ENCODE measurements around the gene FHOD3. TPM values are rescaled to one million over a fixed set of nuclear protein-coding genes. Genes with fewer than 3 reads are reported as not detected.

FHOD3 gene
- total and polyA plus RNA-seq, 2 of the 4 experiments (the other 2 are of a cell fraction): 14.6 to 16.0 TPM

GRCh38 chr18:36543030-36543429 lies 245.5 kb downstream of the FHOD3 start:
- H3K4ac ChIP-seq (ENCODE audit: low read depth, low read length): no peak overlapping the region
- BruUV-seq (replicated peaks): no TSS peak
- H2AK5ac ChIP-seq (ENCODE audit: low read depth, low read length): no peak overlapping the region
- H4K5ac ChIP-seq (ENCODE audit: low read depth, low read length): no peak overlapping the region
- no peak overlapping the region for H2BK20ac ChIP-seq (ENCODE audit: low read depth, low read length)
- H3K14ac ChIP-seq (replicated peaks; ENCODE audit: low read depth, low read length): no peak overlapping the region
- H3K79me1 ChIP-seq (ENCODE audit: low read depth in 1 of 2, low read length in 2 of 2): no peaks in the 10 kb centered on the region
- H3K9ac ChIP-seq (ENCODE audit: low read depth, low read length): no peak overlapping the region
- in situ Hi-C loops (cut with MboI; ENCODE audit: low sequenced_read_pairs) (no loop called here), dilution Hi-C loops (cut with HindIII; ENCODE audit: low sequenced_read_pairs, unreplicated experiment) (no loop called here), intact Hi-C loops (cut with micrococcal nuclease) (no loop called here)
- H3K9me1 ChIP-seq (ENCODE audit: insufficient read depth, low read length): no peaks in the 10 kb centered on the region
- no peaks in the 10 kb centered on the region for H4K20me1 ChIP-seq (ENCODE audit: insufficient read depth, low read length)
- DNase-seq (no peak), ATAC-seq (ENCODE audit: low read depth) (no peak)
- no peaks in the 10 kb centered on the region for H3K36me3 ChIP-seq (ENCODE audit: control insufficient read depth, insufficient read depth, low read length)
- no peak overlapping the region for H3K23ac ChIP-seq (ENCODE audit: low read depth, low read length)
- 90% methylated on average over 2 of the region's 2 CpGs; no CpG with 5 or more reads in 1 of the 2 experiments for WGBS, 2 experiments (ENCODE audit: extremely low coverage in 2 of 2, insufficient read length in 1 of 2)
- H3K4me3 ChIP-seq (ENCODE audit: insufficient read depth, low read depth, low read length): no peak overlapping the region
- no peak overlapping the region for H4K91ac ChIP-seq (ENCODE audit: insufficient read depth, low read depth, low read length)
- H2AK9ac ChIP-seq (replicated peaks; ENCODE audit: low read depth, low read length, poor library complexity): no peak overlapping the region
- ChIA-PET POLR2A (ENCODE audit: unreplicated experiment) (no interaction called here), CTCF (no interaction called here)
- no peak overlapping the region for H2AFZ ChIP-seq (replicated peaks; ENCODE audit: low read length, poor library complexity)
- TF ChIP-seq CTCF (conservative IDR thresholded peaks at IDR 0.05; ENCODE audit: low read depth, low read length) (no peak), RAD21 (IDR thresholded peaks at IDR 0.05; ENCODE audit: low read length) (no peak)
- no peaks in the 10 kb centered on the region for H3K27me3 ChIP-seq (ENCODE audit: control insufficient read depth, insufficient read depth, low read length)
- H3K4me1 ChIP-seq (ENCODE audit: control insufficient read depth, insufficient read depth, low read length): peaks cover 2% of the 10 kb centered on the region; the same call in 1 of the 2 replicates
- H3K56ac ChIP-seq (ENCODE audit: extremely low read depth, insufficient read depth, low read length): no peak overlapping the region
- H3K18ac ChIP-seq (ENCODE audit: low read depth, low read length): no peak overlapping the region
- no peak overlapping the region for H3K4me2 ChIP-seq (ENCODE audit: low read depth, low read length)
- no peak overlapping the region for H2BK5ac ChIP-seq (ENCODE audit: low read depth, low read length, poor library complexity, severe bottlenecking)
- H3K27ac ChIP-seq (ENCODE audit: insufficient read depth, low read length): no peak overlapping the region
- no peak overlapping the region for H4K8ac ChIP-seq (ENCODE audit: low read depth in 2 of 2, low read length in 2 of 2)
- no peaks in the 10 kb centered on the region for H3K9me3 ChIP-seq (ENCODE audit: control insufficient read depth, insufficient read depth, low read length)
- no peak overlapping the region for H2BK120ac ChIP-seq (ENCODE audit: low read depth, low read length)
- H2BK15ac ChIP-seq (ENCODE audit: low read depth, low read length): no peak overlapping the region

All from IMR-90 (cell line).